ENCODE measurements around the gene ARHGEF4. TPM values are rescaled to one million over a fixed set of nuclear protein-coding genes. Genes with fewer than 3 reads are reported as not detected.

ARHGEF4 gene
- total RNA-seq, 2 donors from 2014 or later: 50.3 to 54.7 TPM

DNA sequence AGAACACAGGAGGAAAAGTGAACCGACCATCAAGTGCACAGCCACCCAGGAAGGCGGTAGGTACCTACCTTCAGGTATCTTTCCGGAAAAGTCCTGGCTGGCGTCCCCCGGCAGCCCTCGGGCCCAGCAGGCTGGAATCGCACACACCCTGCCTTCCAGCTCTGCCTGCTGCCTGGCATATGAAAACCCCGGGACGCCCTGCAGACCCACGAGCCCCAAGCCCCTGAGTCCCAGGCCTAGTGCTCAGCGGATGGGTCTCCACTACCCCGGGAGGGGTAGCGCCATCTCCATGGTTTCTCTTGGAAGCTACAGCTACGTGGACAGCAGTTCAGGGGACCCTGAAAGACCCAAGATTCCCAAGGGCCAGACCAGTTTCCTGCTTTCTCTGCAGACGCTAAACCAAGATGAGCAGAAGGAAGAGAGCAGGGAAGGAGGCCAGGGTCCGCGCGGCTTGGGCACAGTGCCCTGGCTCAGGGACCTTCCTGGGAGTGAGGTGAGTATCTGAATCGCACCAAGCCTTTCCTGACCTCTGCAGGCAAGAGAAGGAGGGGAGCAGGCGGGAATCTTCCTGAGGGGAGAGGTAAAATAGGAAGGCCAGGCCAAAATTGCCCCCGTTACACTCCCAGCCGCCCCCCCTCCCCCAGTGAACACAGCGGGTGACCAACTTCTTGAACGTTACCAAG lies 80.4 kb downstream of the ARHGEF4 start:
- H3K36me3 ChIP-seq (ENCODE audit: control insufficient read depth, insufficient read depth, low read length): no peaks in the 10 kb centered on the region
- H3K4me1 ChIP-seq (ENCODE audit: control insufficient read depth, insufficient read depth, low read length): no peaks in the 10 kb centered on the region
- Mint-ChIP-seq H3K27me3 (ENCODE audit: insufficient read depth) (peaks cover 21% of the 10 kb centered on the region), H3K4me1 (peaks cover 4% of the 10 kb centered on the region), H3K4me3 (no peak overlapping the region), H3K36me3 (ENCODE audit: low read depth) (peaks cover 2% of the 10 kb centered on the region), H3K9me3 (no peaks in the 10 kb centered on the region), H3K27ac (no peak overlapping the region)
- DNase-seq: no peak
- H3K4me3 ChIP-seq (ENCODE audit: low read length): no peak overlapping the region
- 91 to 93% methylated on average over 13 to 24 of the region's 24 CpGs for WGBS, 2 experiments (ENCODE audit: insufficient coverage in 1 of 2, insufficient read length in 1 of 2)
- no peak overlapping the region for H3K27ac ChIP-seq (ENCODE audit: low read depth, low read length)
- TF ChIP-seq CTCF (conservative IDR thresholded peaks at IDR 0.05): no peak
- no peak overlapping the region for H3K9ac ChIP-seq (ENCODE audit: extremely low read depth, low read length, poor library complexity, severe bottlenecking)
- no peaks in the 10 kb centered on the region for H3K9me3 ChIP-seq (ENCODE audit: control insufficient read depth, low read length)
- H3K27me3 ChIP-seq (ENCODE audit: control insufficient read depth, insufficient read depth, low read length, poor library complexity, severe bottlenecking): no peaks in the 10 kb centered on the region

DNA sequence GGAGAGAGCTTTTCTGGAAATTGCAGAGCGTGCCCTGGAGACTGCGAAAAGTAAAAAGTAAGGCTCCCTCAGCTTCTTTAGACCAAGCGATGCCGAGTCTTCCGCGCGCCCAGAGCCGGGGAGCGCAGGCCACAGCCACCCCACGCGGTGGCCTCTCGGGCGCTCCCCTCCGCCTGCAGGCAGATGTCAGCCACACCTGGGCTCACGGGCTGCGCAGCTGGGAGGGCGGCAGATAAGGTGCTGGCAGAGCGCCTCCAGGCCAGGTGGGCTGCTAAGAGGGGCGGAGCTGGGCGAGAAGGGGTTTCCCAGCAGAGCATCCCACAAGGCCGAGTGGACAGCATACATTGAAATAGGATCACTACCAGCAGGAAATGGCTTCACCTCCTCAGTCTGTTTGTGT lies 81.7 kb downstream of the ARHGEF4 start:
- Mint-ChIP-seq H3K4me1 (peaks cover 4% of the 10 kb centered on the region), H3K27me3 (ENCODE audit: insufficient read depth) (peaks cover 21% of the 10 kb centered on the region), H3K27ac (no peak overlapping the region), H3K9me3 (no peaks in the 10 kb centered on the region), H3K36me3 (ENCODE audit: low read depth) (peaks cover 2% of the 10 kb centered on the region), H3K4me3 (no peak overlapping the region)
- no peak overlapping the region for H3K9ac ChIP-seq (ENCODE audit: extremely low read depth, low read length, poor library complexity, severe bottlenecking)
- H3K36me3 ChIP-seq (ENCODE audit: control insufficient read depth, insufficient read depth, low read length): no peaks in the 10 kb centered on the region
- H3K4me3 ChIP-seq (ENCODE audit: low read length): no peak overlapping the region
- WGBS, 2 experiments (ENCODE audit: insufficient coverage in 1 of 2, insufficient read length in 1 of 2): 93 to 96% methylated on average over 15 to 21 of the region's 21 CpGs
- no peaks in the 10 kb centered on the region for H3K27me3 ChIP-seq (ENCODE audit: control insufficient read depth, insufficient read depth, low read length, poor library complexity, severe bottlenecking)
- TF ChIP-seq CTCF (conservative IDR thresholded peaks at IDR 0.05): no peak
- no peaks in the 10 kb centered on the region for H3K4me1 ChIP-seq (ENCODE audit: control insufficient read depth, insufficient read depth, low read length)
- H3K9me3 ChIP-seq (ENCODE audit: control insufficient read depth, low read length): no peaks in the 10 kb centered on the region
- no peak overlapping the region for H3K27ac ChIP-seq (ENCODE audit: low read depth, low read length)
- DNase-seq: no peak

- H3K9me3 Mint-ChIP-seq: peaks cover 12% of the 10 kb centered on the region
- peaks cover 11% of the 10 kb centered on the region for H3K27me3 Mint-ChIP-seq (ENCODE audit: insufficient read depth)
- no peaks in the 10 kb centered on the region for H3K9me3 ChIP-seq (ENCODE audit: control insufficient read depth, low read length)
- H3K27ac ChIP-seq (ENCODE audit: low read depth, low read length): no peak overlapping the region
- no peak overlapping the region for H3K9ac ChIP-seq (ENCODE audit: extremely low read depth, low read length, poor library complexity, severe bottlenecking)
- no peaks in the 10 kb centered on the region for H3K36me3 ChIP-seq (ENCODE audit: control insufficient read depth, insufficient read depth, low read length)
- no peak overlapping the region for H3K4me3 Mint-ChIP-seq
- no peaks in the 10 kb centered on the region for H3K27me3 ChIP-seq (ENCODE audit: control insufficient read depth, insufficient read depth, low read length, poor library complexity, severe bottlenecking)
- no peak overlapping the region for H3K4me3 ChIP-seq (ENCODE audit: low read length)
- WGBS, 2 experiments (ENCODE audit: insufficient coverage in 1 of 2, insufficient read length in 1 of 2): 45 to 53% methylated on average over 4 to 6 of the region's 7 CpGs
- no peaks in the 10 kb centered on the region for H3K4me1 Mint-ChIP-seq
- H3K4me1 ChIP-seq (ENCODE audit: control insufficient read depth, insufficient read depth, low read length): no peaks in the 10 kb centered on the region
- DNase-seq: peak; percentile 97
- TF ChIP-seq CTCF (conservative IDR thresholded peaks at IDR 0.05): peak; percentile 96
- peaks cover 5% of the 10 kb centered on the region for H3K36me3 Mint-ChIP-seq (ENCODE audit: low read depth)
- no peak overlapping the region for H3K27ac Mint-ChIP-seq
These were observed 83.9 kb downstream of the ARHGEF4 start for GRCh38 chr2:130920415-130921163.
